ENCODE results near the gene UACA. TPM values are rescaled to one million over a fixed set of nuclear protein-coding genes. Genes with fewer than 3 reads are reported as not detected.

UACA gene
- total and polyA plus RNA-seq, 2 of the 8 experiments (the other 6 are each of a cell fraction or from before 2014, with no cell fraction given) = 28.6 to 38.9 TPM

DNA sequence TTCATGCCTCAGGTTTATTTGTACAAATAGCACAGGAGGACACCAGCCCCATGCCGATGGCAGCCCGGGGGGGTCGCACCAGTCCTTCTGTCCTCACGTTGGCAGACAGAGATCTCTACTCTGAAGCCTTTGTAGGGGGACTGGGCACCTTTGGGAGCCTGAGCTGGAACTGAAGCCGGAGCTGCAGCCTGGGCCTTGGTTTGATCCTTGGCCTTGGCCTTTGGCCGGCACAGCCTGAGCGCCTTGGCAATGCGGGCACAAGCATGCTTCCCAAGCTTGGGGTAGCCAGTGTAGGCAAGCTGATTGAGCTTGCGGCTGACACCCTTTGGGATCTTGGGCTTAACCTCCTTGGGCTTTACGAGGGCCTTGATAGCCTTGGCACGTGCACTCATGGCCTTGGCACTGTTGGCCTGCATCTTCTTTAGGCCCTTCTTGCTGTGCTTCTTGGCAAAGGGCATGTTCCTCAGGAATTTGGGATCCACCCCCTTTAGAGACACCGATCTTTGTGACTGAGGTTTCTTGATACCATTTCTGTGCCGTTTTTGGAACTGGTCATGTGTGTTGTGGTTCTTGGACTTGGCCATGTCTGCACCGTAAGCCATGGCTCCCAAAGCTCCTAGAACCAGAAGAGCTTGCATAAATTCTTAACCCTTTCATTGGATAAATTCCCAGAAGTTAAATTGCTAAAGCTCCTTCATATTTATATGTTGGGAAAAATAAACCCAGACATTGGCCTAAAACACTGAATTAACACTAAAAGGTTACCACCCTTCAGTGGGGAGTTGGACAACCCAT is 33.4 kb upstream of the UACA start:
- CTCF ChIA-PET (ENCODE audit: partially characterized antibody) = interaction anchor here (1.3 to 1.9 kb wide), 3 partner anchors 28 to 78 kb away, joined by 3 to 6 read pairs (median 3); no protein-coding TSS in a partner anchor
- Histone ChIP-seq H4K8ac (ENCODE audit: extremely low read depth, insufficient read depth, low read length) (no peak overlapping the region), H3K9me3 (ENCODE audit: insufficient read depth in 2 of 2, low read depth in 1 of 2, low read length in 1 of 2) (no peaks in the 10 kb centered on the region; a peak in 1 of 4 replicates), H3K36me3 (ENCODE audit: control insufficient read depth in 2 of 4, insufficient read depth in 4 of 4, low read length in 3 of 4) (no peaks in the 10 kb centered on the region), H4K5ac (ENCODE audit: insufficient read length, low read depth, low read length) (no peak overlapping the region), H3K9ac (replicated peaks in 1 of 4; ENCODE audit: extremely low read depth in 1 of 4, low read depth in 3 of 4, low read length in 3 of 4) (no peak overlapping the region), H4K20me1 (replicated peaks in 1 of 2; ENCODE audit: control insufficient read depth in 1 of 2, insufficient read depth in 2 of 2, low read length in 2 of 2) (no peaks in the 10 kb centered on the region), H2BK12ac (ENCODE audit: low read depth, low read length) (no peak overlapping the region), H3K27me3 (replicated peaks in 1 of 4; ENCODE audit: control insufficient read depth in 3 of 4, extremely low read depth in 1 of 4, insufficient read depth in 3 of 4, low read length in 3 of 4) (no peaks in the 10 kb centered on the region), H3K4me2 (ENCODE audit: insufficient read depth in 1 of 2, low read depth in 2 of 2, low read length in 2 of 2) (no peak overlapping the region), H2BK120ac (replicated peaks; ENCODE audit: low read depth, low read length) (no peak overlapping the region), H3K4me1 (replicated peaks in 1 of 4; ENCODE audit: control insufficient read depth in 3 of 4, insufficient read depth in 4 of 4, low read length in 3 of 4) (no peaks in the 10 kb centered on the region), H3K23ac (ENCODE audit: insufficient read length) (no peak overlapping the region), H2AFZ (ENCODE audit: low read length) (no peak overlapping the region), H2BK5ac (ENCODE audit: low read depth, low read length) (no peak overlapping the region), H3K56ac (replicated peaks; ENCODE audit: insufficient read length, low read depth, low read length) (no peak overlapping the region), H3K27ac (ENCODE audit: low read depth, low read length) (no peak overlapping the region), H2BK20ac (ENCODE audit: low read length) (no peak overlapping the region), H3K79me1 (ENCODE audit: low read depth, low read length) (no peaks in the 10 kb centered on the region), H3K4ac (replicated peaks; ENCODE audit: insufficient read length, low read depth, low read length) (no peak overlapping the region), H3K14ac (ENCODE audit: insufficient read length) (no peak overlapping the region), H4K91ac (replicated peaks; ENCODE audit: insufficient read length, low read length) (no peak overlapping the region), H3K4me3 (ENCODE audit: extremely low read depth in 1 of 4, insufficient read depth in 2 of 4, low read depth in 3 of 4, low read length in 4 of 4) (no peak overlapping the region), H2BK15ac (ENCODE audit: low read length) (no peak overlapping the region), H3K79me2 (ENCODE audit: control insufficient read depth in 1 of 2, insufficient read depth in 2 of 2, low read length in 2 of 2) (no peaks in the 10 kb centered on the region), H3K23me2 (ENCODE audit: low read depth, low read length) (no peaks in the 10 kb centered on the region), H2AK5ac (ENCODE audit: low read depth, low read length) (no peak overlapping the region), H3K18ac (ENCODE audit: extremely low read depth, low read length) (no peak overlapping the region)
- DNase-seq (ENCODE audit: low read depth in 1 of 2, low spot score in 2 of 2) (no peak), FAIRE-seq (no peak)
- POLR2A ChIA-PET (ENCODE audit: partially characterized antibody) = no interaction called here
- WGBS, 2 experiments (ENCODE audit: extremely low coverage in 1 of 2, insufficient coverage in 1 of 2, insufficient read length in 1 of 2, insufficient replicate concordance in 2 of 2, low coverage in 1 of 2, low lambda C conversion rate in 2 of 2, missing lambda C conversion rate in 1 of 2) = 91% methylated on average over 14 of the region's 14 CpGs; no CpG with 5 or more reads in 1 of the 2 experiments
